CD14-positive monocyte (primary cell): ENCODE data around the gene PSMB2. TPM values are rescaled to one million over a fixed set of nuclear protein-coding genes. Genes with fewer than 3 reads are reported as not detected.

Source experiments
- DNase-seq, 3 donors: peaks; one replicate each; pipeline ENCODE4 v3.0.0-alpha.2; 2011 to 2022
- H2AFZ ChIP-seq: 2 replicates; pipeline ENCODE4 v1.6.0; 2012; ENCODE audit warnings: mild to moderate bottlenecking, low read depth, low read length, inconsistent platforms; ENCODE audit not compliant: insufficient read depth, poor library complexity, severe bottlenecking
- H3K27ac ChIP-seq, 2 donors: 1 replicate in 1 of 2; 2 replicates in 1 of 2; pipeline ENCODE4 v1.5.1; 2012 to 2013; ENCODE audit warnings: low read length in 2 of 2, control low read depth in 1 of 2, inconsistent platforms in 1 of 2, low read depth in 1 of 2, mild to moderate bottlenecking in 1 of 2
- H3K27me3 ChIP-seq, 2 donors: one replicate each; pipeline versions ENCODE4 v1.6.0 to v1.6.1; 2011 to 2013; ENCODE audit warnings: low read length in 2 of 2; ENCODE audit not compliant: control insufficient read depth in 2 of 2, insufficient read depth in 2 of 2
- H3K36me3 ChIP-seq, 2 donors: replicated peaks in 1 of 2; 1 replicate in 1 of 2; 2 replicates in 1 of 2; pipeline versions ENCODE4 v1.5.1 to v1.6.1; 2012 to 2013; ENCODE audit warnings: low read length in 2 of 2, control low read depth in 1 of 2, inconsistent platforms in 1 of 2, mild to moderate bottlenecking in 1 of 2; ENCODE audit not compliant: insufficient read depth in 2 of 2, control insufficient read depth in 1 of 2
- H3K4me1 ChIP-seq, 2 donors: 1 replicate in 1 of 2; 2 replicates in 1 of 2; pipeline versions ENCODE4 v1.5.1 to v1.6.1; 2012 to 2013; ENCODE audit warnings: low read length in 2 of 2, control low read depth in 1 of 2, inconsistent platforms in 1 of 2, mild to moderate bottlenecking in 1 of 2, moderate library complexity in 1 of 2; ENCODE audit not compliant: insufficient read depth in 2 of 2, control insufficient read depth in 1 of 2
- H3K4me2 ChIP-seq: replicated peaks from 2 replicates; pipeline ENCODE3; 2012; ENCODE audit warnings: low read length, moderate library complexity, mild to moderate bottlenecking; ENCODE audit not compliant: poor library complexity, severe bottlenecking; ENCODE audit errors: extremely low read depth
- H3K4me3 ChIP-seq, 3 experiments: fragments of 200-600 bp in 1 of 3; sonication (generic) in 1 of 3; replicated peaks in 1 of 3; 1 replicate in 2 of 3; 2 replicates in 1 of 3; pipeline ENCODE4 v1.5.1; 2011 to 2013; ENCODE audit warnings: low read length in 3 of 3, mild to moderate bottlenecking in 3 of 3, control low read depth in 2 of 3, low read depth in 2 of 3, inconsistent platforms in 1 of 3, moderate library complexity in 1 of 3
- H3K79me2 ChIP-seq: 2 replicates; pipeline ENCODE4 v1.6.0; 2012; ENCODE audit warnings: mild to moderate bottlenecking, control low read depth, inconsistent platforms, low read length, moderate library complexity; ENCODE audit not compliant: insufficient read depth
- H3K9ac ChIP-seq: 2 replicates; pipeline ENCODE4 v1.6.0; 2017; ENCODE audit warnings: low read length, mild to moderate bottlenecking; ENCODE audit not compliant: insufficient read depth, poor library complexity, severe bottlenecking
- H3K9me3 ChIP-seq, 2 donors: replicated peaks in 1 of 2; 1 replicate in 1 of 2; 2 replicates in 1 of 2; pipeline versions ENCODE4 v1.5.1 to v1.6.1; 2012 to 2013; ENCODE audit warnings: low read length in 2 of 2, control low read depth in 1 of 2; ENCODE audit not compliant: control insufficient read depth in 1 of 2, insufficient read depth in 1 of 2
- H4K20me1 ChIP-seq: 2 replicates; pipeline ENCODE4 v1.6.0; 2012; ENCODE audit warnings: mild to moderate bottlenecking, low read length, control low read depth, moderate library complexity; ENCODE audit not compliant: insufficient read depth
- H3K27ac Mint-ChIP-seq, 7 donors: one replicate each; pipeline ENCODE4 v1.8.0; 2020; ENCODE audit warnings: mild to moderate bottlenecking in 7 of 7, mixed read lengths in 7 of 7, moderate library complexity in 6 of 7, inconsistent platforms in 2 of 7
- H3K27me3 Mint-ChIP-seq, 3 donors: one replicate each; pipeline ENCODE4 v1.8.0; 2021 to 2022; ENCODE audit warnings: low read depth in 3 of 3, mild to moderate bottlenecking in 3 of 3, mixed read lengths in 3 of 3, moderate library complexity in 3 of 3, inconsistent platforms in 1 of 3
- H3K36me3 Mint-ChIP-seq, 2 donors: one replicate each; pipeline ENCODE4 v1.8.0; 2020; ENCODE audit warnings: mixed read lengths in 2 of 2, inconsistent platforms in 1 of 2, mild to moderate bottlenecking in 1 of 2
- H3K4me1 Mint-ChIP-seq: one replicate; pipeline ENCODE4 v1.8.0; 2020; ENCODE audit warnings: mild to moderate bottlenecking, mixed read lengths
- H3K4me3 Mint-ChIP-seq, 2 donors: one replicate each; pipeline ENCODE4 v1.8.0; 2020; ENCODE audit warnings: mild to moderate bottlenecking in 2 of 2, mixed read lengths in 2 of 2, moderate library complexity in 1 of 2
- H3K9me3 Mint-ChIP-seq, 7 donors: one replicate each; pipeline ENCODE4 v1.8.0; 2020 to 2022; ENCODE audit warnings: mixed read lengths in 7 of 7, mild to moderate bottlenecking in 6 of 7, moderate library complexity in 6 of 7, inconsistent platforms in 2 of 7
- WGBS: methylation state at CpG from one replicate; pipeline ENCODE4 v1.1.5; 2013; ENCODE audit warnings: missing lambda C conversion rate; ENCODE audit not compliant: insufficient coverage; 5-methylcytosine and 5-hydroxymethylcytosine counted together
- intact Hi-C, 2 donors: fragments of 100-400 bp; cut with micrococcal nuclease; formaldehyde crosslinking; loops; one replicate each; pipeline versions ENCODE4 v1.15.0 to v1.15.1; 2023
- polyA plus RNA-seq, 3 donors: library from polyadenylated mRNA; depleted of rRNA in 1 of 3; unstranded in 2 of 3; stranded (reverse) in 1 of 3; fragments of 300-500 nt in 2 of 3; fragments of >200 nt in 1 of 3; fragmentation: Illumina TruSeq in 2 of 3; gene quantifications; 1 replicate in 2 of 3; 2 replicates in 1 of 3; pipeline ENCODE4 v1.2.3, GENCODE V29; 2012 to 2021
- TF ChIP-seq, protein P1 (sequence below): fragments of 200-600 bp; IDR thresholded peaks from one replicate; pipeline ENCODE4 v1.8.0; 2022; ENCODE audit warnings: antibody characterized with exemption, mild to moderate bottlenecking

PSMB2 gene
- polyA plus RNA-seq, 3 donors, result 27.9 to 84.1 (median 78.6) TPM

GRCh38 chr1:35589516-35590427 lies 51.6 kb downstream of the PSMB2 start:
- peaks cover 0 to 2% (median 0%) of the 10 kb centered on the region in 3 donors for H3K27me3 Mint-ChIP-seq

GRCh38 chr1:35588197-35588910 lies 53.0 kb downstream of the PSMB2 start:
- no peak for DNase-seq
- no peaks in the 10 kb centered on the region for H3K27me3 ChIP-seq
- H2AFZ ChIP-seq, result no peak overlapping the region
- Mint-ChIP-seq H3K4me3 (no peak overlapping the region), H3K4me1 (peaks cover 6% of the 10 kb centered on the region), H3K27me3 (peaks cover 0 to 2% (median 0%) of the 10 kb centered on the region in 3 donors), H3K9me3 (peaks cover 0 to 2% (median 0%) of the 10 kb centered on the region in 7 donors), H3K27ac (no peak overlapping the region), H3K36me3 (peaks cover 22 to 25% of the 10 kb centered on the region in 2 donors)
- no peaks in the 10 kb centered on the region for H3K9me3 ChIP-seq
- H3K4me1 ChIP-seq, result no peaks in the 10 kb centered on the region
- no peak overlapping the region for H3K4me3 ChIP-seq
- H3K4me2 ChIP-seq, result no peak overlapping the region
- no peaks in the 10 kb centered on the region for H4K20me1 ChIP-seq
- WGBS, result 95% methylated on average over 15 of the region's 21 CpGs
- H3K9ac ChIP-seq, result no peak overlapping the region
- no peaks in the 10 kb centered on the region for H3K79me2 ChIP-seq
- TF ChIP-seq, protein P1, sequence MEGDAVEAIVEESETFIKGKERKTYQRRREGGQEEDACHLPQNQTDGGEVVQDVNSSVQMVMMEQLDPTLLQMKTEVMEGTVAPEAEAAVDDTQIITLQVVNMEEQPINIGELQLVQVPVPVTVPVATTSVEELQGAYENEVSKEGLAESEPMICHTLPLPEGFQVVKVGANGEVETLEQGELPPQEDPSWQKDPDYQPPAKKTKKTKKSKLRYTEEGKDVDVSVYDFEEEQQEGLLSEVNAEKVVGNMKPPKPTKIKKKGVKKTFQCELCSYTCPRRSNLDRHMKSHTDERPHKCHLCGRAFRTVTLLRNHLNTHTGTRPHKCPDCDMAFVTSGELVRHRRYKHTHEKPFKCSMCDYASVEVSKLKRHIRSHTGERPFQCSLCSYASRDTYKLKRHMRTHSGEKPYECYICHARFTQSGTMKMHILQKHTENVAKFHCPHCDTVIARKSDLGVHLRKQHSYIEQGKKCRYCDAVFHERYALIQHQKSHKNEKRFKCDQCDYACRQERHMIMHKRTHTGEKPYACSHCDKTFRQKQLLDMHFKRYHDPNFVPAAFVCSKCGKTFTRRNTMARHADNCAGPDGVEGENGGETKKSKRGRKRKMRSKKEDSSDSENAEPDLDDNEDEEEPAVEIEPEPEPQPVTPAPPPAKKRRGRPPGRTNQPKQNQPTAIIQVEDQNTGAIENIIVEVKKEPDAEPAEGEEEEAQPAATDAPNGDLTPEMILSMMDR, result no peak
- no peak overlapping the region for H3K27ac ChIP-seq
- intact Hi-C loops, result no loop called here
- peaks cover 12 to 17% of the 10 kb centered on the region in 2 donors for H3K36me3 ChIP-seq

More at GRCh38 chr1:35589516-35590427, 51.6 kb downstream of the PSMB2 start:
- no peak for DNase-seq
- Mint-ChIP-seq H3K4me3 (no peak overlapping the region), H3K27ac (peak overlapping the region in 1 of 7 donors; percentile 17), H3K36me3 (peaks cover 21 to 28% of the 10 kb centered on the region in 2 donors), H3K4me1 (peaks cover 8% of the 10 kb centered on the region), H3K9me3 (peaks cover 0 to 2% (median 0%) of the 10 kb centered on the region in 7 donors)
- Histone ChIP-seq H3K27me3 (no peaks in the 10 kb centered on the region), H3K36me3 (peaks cover 12 to 24% of the 10 kb centered on the region in 2 donors), H3K27ac (no peak overlapping the region), H3K4me3 (no peak overlapping the region), H2AFZ (no peak overlapping the region), H3K9me3 (no peaks in the 10 kb centered on the region), H3K79me2 (no peaks in the 10 kb centered on the region), H3K4me1 (no peaks in the 10 kb centered on the region), H3K4me2 (no peak overlapping the region), H4K20me1 (no peaks in the 10 kb centered on the region), H3K9ac (no peak overlapping the region)
- WGBS, result over 99% methylated on average over 13 of the region's 15 CpGs
- TF ChIP-seq, protein P1, result no peak
- intact Hi-C loops, result no loop called here
